Urothelium cell line (cell line): ENCODE results near the gene ZNF30.
A peak's percentile ranks its signal among the peaks of the same experiment; 100 is the strongest.
"Not testable (repeated sequence)": the region's sequence is repeated elsewhere in the genome, so short reads cannot be mapped to it uniquely, and the experiment has no call there.

ENCODE experiments used
- DNase-seq: peaks from one replicate; pipeline ENCODE4 v3.0.0; 2011; ENCODE audit warnings: low spot score, mixed read lengths
- FAIRE-seq: peaks from 2 replicates; lab custom pipeline; 2011; peaks lifted over from hg19 to GRCh38; lab: Jason Lieb, UNC

ZNF30 gene

DNA sequence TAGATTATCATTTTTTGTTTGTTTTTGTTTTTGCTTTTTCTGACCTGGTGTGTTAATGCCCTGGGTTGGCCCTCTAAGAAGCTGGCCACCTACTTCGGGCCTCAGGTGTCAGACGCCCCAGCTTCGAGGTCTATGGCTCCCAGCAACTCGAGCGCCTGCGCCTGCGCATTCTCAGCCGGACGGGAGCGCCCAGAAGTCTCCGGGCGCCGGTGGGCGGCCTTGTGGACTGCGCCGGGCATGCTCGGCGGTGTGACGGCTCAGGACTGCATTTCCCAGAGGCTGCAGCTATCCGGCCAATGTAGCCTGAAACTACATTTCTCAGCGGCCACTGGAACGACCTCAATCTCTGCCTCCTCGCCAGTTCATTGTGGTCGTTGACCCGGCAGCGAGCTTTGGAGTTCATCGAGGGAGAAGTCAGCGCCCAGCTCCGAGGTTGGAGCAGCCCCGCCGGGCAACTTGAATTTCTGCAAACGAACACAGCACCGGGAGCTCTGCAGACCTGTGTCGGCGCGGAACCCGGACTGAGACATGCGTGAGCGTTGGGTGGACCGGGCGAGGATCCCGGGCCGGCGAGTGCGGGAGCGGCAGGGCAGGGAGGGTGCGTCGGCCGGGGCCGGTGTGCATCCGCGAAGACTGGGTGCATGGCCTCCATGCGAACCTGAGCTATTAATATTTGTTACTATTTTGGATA, at the start of gene ZNF30:
Gene ZNF30 (plus strand): TSS at position 219 of the 691 bp plus-strand sequence. CDS start 3,045 bp downstream, outside the sequence.
- DNase-seq (peak; percentile 96), FAIRE-seq (no peak)

DNA sequence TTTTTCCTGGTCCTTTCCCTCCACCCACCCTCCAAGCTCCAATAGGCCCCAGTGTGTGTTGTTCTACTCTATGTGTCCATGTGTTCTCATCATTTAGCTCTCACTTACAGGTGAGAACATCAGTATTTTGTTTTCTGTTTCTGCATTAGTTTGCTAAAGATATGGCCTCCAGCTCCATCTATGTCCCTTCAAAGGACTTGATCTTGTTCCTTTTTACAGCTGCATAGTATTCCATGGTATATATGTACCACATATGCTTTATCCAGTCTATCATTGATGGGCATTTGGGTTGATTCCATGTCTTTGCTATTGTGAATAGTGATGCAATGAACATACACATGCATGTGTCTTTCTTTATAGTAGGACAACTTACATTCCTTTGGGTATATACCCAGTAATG, 47.1 kb upstream of the ZNF30 start:
- DNase-seq, result no peak

DNA sequence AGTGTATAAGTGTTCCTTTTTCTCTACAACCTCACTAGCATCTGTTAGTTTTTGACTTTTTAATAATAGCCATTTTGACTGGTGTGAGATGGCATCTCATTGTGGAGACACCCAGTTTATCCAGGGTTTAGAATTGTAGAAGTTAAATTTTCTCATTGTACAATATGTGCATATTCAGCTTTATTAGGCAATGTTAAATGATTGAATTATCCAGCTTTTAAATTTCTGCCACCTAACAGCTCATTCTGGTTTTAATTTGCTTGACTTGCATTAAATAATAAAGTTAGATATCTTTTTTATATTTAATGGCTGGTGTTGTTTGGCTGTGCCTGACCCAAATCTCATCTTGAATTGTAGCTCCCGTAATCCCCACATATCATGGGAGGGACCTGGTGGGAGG, 46.7 kb upstream of the ZNF30 start:
- FAIRE-seq (no peak), DNase-seq (no peak)

More for the DNA sequence above, 47.1 kb upstream of the ZNF30 start:
- FAIRE-seq, result no peak

DNA sequence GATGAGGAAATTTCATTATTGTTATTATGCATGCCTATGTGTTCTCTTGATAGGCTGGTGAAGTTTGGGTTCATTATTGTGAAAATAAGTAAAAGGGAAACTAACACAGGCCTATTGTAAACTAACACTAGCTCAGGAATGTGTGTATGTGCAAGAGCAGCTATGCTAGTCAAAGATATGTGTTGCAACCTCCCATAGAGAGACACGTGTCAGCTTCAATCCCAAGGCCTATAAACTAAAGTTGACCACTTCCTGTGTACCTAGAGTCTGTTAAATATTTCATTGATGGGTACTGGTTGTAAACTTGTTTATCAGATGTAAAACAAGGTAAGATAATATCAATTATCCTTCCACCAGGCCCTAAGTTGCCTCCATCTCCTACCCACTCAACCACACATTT, 44.7 kb upstream of the ZNF30 start:
- no peak for DNase-seq
- peak; percentile 5 for FAIRE-seq

DNA sequence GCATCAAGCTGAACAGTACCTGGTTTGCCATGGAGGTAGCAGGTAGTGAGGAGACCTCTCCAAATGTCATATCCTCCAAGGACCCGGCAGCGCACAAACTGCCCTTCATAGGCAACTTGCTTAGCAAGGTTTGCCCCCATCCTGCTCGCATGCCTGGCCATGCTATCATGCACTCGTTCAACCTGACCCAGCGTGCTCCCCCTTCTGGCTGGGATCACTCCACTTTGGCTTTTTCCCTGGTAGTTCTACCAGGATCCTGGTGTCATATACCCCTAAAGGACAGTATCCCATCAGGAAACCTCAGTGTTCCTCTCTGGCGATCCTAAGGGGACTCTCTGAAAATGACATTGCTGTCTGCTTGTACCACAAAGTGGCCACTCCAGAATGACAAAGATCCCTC, 38.6 kb upstream of the ZNF30 start:
- no peak for DNase-seq
- FAIRE-seq, result no peak

DNA sequence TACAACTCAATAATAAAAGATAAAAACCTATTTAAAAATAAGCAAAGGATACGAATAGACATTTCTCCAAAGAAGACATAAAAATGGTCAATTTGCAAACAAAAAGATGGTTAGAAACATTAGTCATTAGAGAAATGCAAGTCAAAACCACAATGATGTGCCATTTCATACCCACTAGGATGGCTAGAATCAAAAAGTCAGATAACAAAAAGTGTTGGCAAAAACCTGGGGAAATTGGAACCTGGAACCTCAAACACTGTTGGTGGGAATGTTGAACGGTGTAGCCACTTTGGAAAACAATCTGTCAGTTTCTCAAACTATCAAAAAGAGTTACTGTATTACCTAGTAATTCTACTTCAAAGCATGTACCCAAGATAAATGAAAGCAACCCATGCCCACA, 26.5 kb upstream of the ZNF30 start:
- FAIRE-seq, result no peak

DNA sequence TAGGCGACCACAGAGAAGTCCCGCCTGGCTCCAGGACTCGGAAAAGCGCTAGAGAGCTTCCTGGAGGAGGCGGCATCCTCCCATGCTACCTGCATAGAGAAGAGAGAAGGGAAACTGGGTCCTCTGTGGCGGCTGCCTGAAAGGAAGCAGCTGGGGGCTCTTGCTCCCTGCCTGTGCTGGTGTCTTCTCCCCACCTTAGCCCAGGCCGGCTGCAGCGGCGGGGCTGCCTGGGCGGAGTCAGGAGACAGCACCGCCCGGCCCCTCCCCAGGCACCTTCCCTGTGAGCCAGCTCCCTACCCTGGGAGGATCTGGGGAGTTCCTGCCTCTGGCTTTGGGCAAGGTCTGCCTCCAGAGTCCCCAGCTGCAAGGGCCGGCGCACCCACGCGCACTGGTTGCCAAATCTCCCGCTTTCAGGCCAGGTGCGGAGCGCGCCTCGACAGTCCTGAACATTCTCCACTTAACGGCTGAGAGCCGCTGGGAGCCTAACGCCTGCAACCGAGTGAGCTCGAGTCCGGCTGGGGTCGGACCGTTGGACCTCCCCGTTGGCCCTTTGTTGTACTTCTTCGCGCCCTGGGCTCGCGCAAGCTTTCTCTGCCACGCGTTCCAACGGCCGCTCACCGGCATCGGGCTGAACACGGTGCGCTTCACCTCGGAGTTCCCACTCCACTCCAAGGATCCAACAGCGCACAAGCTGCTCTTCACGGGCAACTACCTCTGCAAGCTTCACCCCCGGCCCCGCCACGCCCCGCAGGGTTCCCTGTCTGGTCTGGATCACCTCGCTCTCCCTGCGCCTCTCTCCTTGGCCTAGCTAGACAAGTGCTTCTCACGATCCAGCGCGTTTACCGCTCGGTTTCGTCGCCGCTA, 21.8 kb upstream of the ZNF30 start:
- DNase-seq, result no peak
- FAIRE-seq, result no peak

More for the DNA sequence above, 26.5 kb upstream of the ZNF30 start:
- DNase-seq, result no peak

DNA sequence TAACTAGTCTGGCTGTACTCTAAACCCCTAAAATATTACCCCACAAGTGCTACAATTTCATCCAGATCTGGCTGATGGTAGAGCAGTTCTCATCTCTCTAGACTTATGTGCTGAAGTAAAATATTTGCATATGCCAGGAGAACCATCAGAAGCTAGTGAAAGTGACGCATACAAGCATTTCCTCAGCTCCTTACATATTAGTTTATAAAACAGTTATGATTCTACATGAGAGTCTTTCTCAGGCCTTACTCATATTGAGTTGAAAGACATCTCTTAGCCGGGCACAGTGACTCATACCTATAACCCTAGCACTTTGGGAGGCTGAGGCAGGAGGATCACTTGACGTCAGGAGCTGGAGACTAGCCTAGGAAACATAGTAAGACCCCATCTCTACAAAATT, 15.9 kb upstream of the ZNF30 start:
- DNase-seq, result no peak
- no peak for FAIRE-seq

DNA sequence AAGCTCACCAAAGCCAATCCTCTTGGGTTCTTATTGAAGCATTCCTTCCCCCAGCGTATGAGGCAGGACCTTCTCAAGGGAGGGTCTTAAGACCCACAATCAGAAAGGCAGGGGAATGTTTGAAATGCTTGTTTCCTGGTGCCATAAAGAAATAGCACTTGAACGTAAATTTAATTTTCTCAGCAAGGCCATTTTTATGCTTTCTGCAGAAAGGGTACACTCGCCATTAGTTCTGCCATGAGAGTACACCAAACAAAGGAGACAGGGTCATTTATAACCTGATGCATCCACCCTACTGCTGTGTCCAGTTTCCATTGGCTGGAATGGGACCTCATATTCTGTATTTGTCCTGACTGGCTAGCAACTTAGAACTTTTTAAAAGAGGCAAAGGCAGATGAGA, 9.6 kb upstream of the ZNF30 start:
- DNase-seq, FAIRE-seq: not testable (repeated sequence)

DNA sequence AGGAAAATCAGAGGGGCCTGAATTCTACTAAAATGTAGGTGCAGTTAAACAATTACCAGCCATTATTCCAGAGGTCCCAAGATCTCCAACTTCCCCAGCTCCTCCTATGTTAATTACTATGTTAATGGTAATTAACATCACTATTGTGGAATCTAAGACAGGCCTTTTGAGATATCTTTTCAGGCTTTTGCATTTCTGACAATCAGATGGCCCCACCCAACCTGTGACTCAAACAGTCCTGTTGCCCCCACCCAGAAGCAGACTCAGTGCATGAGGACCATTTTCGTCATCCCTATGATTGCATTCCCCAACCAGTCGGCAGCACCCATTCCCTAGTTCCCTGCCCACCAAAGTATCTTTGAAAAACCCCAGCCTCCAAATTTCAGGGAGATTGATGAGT, 8.5 kb upstream of the ZNF30 start:
- DNase-seq, result no peak
- FAIRE-seq, result no peak

DNA sequence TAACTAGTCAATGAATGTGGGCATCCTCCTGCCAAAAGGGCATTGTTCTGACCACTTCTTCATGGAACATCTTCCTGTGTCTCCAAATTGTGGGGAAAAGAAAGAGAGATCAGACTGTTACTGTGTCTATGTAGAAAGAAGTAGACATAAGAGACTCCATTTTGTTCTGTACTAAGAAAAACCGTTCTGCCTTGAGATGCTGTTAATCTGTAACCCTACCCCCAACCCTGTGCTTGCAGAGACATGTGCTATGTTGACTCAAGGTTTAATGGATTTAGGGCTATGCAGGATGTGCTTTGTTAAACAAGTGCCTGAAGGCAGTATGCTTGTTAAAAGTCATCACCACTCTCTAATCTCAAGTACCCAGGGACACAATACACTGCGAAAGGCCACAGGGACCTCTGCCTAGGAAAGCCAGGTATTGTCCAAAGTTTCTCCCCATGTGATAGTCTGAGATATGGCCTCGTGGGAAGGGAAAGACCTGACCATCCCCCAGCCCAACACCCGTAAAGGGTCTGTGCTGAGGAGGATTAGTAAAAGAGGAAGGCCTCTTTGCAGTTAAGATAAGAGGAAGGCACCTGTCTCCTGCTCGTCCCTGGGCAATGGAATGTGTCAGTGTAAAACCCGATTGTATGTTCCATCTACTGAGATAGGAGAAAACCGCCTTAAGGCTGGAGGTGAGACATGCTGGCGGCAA, 6.5 kb upstream of the ZNF30 start:
- FAIRE-seq, DNase-seq: not testable (repeated sequence)

DNA sequence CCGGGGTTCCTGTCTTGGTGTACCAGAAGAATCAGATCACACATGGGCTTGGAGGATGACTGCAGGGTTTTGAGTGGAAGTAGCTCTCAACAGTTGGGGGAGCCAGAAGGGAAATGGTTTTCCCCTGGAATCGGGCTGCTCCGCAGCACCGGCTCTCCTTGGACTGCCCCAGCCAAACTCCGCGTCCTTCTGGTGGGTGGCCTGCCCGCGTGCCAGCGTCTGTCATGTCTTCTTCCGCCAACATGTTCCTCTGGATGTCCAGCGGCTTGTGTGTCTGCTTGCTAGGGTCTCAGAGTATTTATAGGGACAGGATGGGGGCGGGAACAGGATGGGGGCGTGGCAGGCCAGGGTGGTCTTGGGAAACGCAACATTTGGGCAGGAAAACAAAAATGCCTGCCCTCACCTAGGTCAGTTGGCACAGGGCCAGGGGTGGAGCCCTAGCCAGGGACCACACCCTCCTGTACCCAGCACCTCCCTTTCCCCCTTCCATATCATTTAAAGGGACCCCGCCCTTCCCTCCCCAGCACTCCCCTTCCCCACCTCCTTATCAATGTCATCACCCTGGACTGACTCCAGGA, 1.3 kb upstream of the ZNF30 start:
- no peak for DNase-seq
- no peak for FAIRE-seq

DNA sequence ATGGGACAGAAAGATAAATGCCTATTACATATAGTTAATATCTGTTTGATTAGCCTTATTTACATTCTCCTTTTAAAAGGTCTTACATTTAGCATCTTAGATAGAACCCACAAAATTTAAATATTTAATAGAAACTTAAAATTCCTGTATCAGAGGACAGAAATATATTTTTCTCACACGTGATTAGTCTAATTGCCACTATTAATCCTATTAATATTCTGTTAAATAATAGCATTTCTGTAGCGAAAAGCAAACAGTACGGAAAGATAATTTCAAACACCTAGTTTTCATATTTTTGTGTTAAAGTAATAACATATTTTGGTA, 380 bp upstream of the ZNF30 start:
- DNase-seq (no peak), FAIRE-seq (no peak)

DNA sequence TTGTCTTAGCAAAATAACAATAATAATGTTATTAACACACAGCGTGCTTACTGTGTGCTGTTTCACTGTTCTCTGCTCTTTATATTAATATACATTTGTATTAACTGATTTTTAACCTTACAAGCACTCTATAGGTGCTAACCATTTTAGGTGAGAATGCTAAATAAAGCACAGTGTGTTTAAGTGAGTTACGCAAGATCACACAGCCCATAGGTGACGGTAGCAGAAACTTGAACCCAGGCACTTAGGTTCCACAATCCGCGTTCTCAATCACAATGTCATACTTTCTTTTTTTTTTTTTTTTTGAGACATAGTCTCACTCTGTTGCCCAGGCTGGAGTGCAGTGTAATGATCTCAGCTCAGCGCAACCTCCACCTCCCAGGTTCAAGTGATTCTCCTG, 5.8 kb downstream of the ZNF30 start:
- DNase-seq (no peak), FAIRE-seq (no peak)

DNA sequence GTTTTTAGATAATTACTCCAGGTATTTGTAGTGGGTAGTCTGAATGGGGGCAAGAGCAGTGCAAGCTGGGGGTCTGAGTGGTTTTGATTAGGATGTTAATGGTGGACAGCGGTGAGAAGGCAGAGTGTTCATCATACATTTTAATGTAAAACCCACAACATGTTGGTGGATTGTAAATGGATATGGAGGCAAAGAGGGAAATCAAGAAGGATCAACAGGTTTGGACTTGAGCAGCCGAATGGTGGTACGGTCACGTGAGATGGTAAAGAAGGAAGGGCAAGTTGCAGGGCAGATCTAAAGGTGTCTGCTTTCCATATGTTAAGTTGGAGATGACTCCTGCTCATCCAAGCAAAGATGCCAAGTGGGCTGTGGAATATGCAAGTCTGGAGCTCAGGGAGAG, 9.5 kb downstream of the ZNF30 start:
- FAIRE-seq, result no peak
- DNase-seq, result no peak

DNA sequence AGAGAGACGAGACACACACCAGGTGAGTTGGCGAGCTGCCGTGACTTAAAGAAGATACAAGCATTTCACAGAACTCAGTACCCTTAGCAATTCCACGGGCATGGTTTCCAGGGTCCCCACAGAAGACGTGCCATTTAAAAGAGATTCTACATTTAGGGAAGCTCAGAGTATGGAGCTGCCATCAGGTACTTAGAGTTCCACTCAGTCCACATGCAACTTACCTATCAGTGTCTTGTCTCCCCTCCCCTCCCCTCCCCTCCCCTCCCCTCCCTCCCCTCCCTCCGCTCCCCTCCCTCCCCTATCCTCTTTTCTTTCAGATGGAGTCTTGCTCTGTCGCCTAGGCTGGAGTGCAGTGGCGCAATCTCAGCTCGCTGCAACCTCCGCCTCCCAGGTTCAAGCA, 12.2 kb downstream of the ZNF30 start:
- FAIRE-seq, result no peak
- no peak for DNase-seq

DNA sequence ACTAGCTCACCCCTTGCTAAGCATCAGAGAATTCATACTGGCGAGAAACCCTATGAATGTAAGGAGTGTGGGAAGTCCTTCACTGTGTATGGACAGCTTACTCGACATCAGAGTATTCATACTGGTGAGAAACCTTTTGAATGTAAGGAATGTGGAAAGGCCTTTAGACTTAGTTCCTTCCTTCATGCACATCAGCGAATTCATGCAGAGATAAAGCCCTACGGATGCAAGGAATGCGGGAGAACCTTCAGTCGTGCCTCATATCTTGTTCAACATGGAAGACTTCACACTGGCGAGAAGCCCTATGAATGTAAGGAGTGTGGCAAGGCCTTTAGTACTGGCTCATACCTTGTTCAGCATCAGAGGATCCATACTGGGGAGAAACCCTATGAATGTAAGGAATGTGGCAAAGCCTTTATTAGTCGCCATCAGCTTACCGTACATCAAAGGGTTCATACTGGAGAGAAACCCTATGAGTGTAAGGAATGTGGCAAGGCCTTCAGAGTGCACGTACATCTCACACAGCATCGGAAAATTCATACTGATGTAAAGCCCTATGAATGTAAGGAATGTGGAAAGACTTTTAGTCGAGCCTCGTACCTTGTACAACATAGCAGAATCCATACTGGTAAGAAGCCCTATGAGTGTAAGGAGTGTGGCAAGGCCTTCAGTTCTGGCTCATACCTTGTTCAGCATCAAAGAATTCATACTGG, 17.3 kb downstream of the ZNF30 start:
- DNase-seq, result no peak
- FAIRE-seq, result no peak

DNA sequence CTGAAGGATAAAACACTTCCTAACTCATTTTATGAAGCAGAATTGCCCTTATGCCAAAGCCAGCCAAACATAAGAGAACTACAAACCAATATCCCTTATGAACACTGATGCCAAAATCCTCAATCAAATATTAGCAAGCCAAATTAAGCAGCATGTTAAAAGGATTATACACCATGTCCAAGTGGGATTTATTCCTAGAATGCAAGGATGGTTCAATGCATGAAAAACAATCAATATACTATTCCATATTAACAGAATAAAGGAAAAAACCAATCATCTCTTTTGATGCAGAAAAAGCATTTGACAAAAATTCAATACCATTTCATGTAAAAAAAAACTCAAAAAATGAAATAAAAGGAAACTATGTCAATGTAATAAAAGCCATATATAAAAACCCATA, 26.4 kb downstream of the ZNF30 start:
- FAIRE-seq (no peak), DNase-seq (no peak)

DNA sequence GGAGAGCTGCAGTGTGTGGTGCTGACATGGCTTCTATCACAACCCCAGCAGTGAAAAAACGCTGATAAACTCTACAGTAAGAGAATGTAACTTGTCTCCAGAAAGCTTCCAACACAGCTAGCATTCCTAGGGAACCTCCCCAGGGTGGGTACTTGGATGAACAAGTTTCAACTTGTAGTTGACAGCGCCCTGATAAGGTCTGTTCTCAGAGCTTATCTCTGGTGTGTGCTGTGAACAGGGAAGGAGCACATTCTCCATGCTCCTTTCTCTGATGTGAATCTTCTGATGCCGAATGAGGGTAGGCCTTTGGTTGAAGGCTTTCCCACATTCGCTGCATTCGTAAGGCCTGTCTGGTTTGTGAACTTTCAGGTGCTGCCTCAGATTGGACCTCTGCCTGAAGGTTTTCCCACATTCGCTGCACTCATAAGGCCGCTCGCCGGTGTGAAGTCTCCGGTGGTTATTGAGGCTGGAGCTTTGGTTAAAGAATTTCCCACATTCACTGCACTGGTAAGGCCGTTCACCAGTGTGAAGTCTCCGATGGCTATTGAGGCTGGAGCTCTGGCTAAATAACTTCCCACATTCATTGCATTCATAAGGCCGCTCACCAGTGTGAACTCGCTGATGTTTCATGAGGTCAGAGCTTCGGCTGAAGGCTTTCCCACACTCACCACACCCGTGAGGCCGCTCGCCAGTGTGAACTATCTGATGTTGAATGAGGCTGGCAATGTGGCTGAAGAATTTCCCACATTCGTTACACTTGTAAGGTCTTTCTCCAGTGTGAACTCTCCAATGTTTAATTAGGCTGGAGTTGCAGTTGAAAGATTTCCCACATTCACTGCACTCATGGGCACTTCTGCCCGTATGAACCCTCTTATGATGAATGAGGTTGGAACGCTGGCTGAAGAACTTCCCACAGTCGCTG, 31.4 kb downstream of the ZNF30 start:
- DNase-seq (no peak), FAIRE-seq (no peak)

DNA sequence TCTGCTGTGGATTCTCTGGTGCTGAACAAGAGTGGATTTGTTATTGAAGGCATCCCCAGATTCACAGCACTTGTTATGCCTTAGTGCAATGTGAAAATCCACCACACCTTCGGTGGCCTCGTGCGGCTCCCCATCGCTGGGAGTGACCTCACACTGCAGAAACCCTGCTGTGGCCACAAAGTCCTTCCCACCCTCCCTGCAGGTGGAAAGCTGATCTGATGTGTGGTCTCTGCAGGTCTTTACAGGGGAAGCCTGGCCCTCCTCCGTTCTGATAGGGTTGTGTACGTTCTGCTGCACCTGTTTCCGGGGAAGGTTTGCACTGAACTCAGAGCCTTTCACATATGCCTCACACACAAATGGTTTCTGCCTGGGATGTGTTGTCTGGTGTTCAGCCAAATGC, 32.3 kb downstream of the ZNF30 start:
- no peak for FAIRE-seq
- no peak for DNase-seq
